ENCODE results near the gene PLK4.

GRCh38 chr4:127856813-127857447, 23.8 kb upstream of the PLK4 start:
- TF ChIP-seq POLR2AphosphoS5 (IDR thresholded peaks at IDR 0.05) (no peak), CTCF (IDR thresholded peaks at IDR 0.05) (no peak), POLR2A (IDR thresholded peaks at IDR 0.05) (no peak), EP300 (IDR thresholded peaks at IDR 0.05) (no peak)

Measured in sigmoid colon (tissue), 4 donors.